Upper lobe of right lung (tissue), 1 donor: ENCODE results near the gene TBC1D2B. TPM values are rescaled to one million over a fixed set of nuclear protein-coding genes. Genes with fewer than 3 reads are reported as not detected.
A peak's percentile ranks its signal among the peaks of the same experiment; 100 is the strongest.

Source experiments
- ATAC-seq: fragments of 200-7000 bp; cut with Tn5 transposase; one replicate; pipeline ENCODE4 v1.9.1; 2020; ENCODE audit warnings: mild to moderate bottlenecking, moderate library complexity
- DNase-seq: peaks from one replicate; pipeline ENCODE4 v3.0.0-alpha.2; 2020
- H3K27ac ChIP-seq: fragments of 200-600 bp; one replicate; pipeline ENCODE4 v1.8.0; 2022
- H3K27me3 ChIP-seq: fragments of 200-600 bp; one replicate; pipeline ENCODE4 v1.8.0; 2022; ENCODE audit warnings: mild to moderate bottlenecking
- H3K36me3 ChIP-seq: fragments of 200-600 bp; one replicate; pipeline ENCODE4 v1.8.0; 2022
- H3K4me1 ChIP-seq: fragments of 200-600 bp; one replicate; pipeline ENCODE4 v1.8.0; 2022
- H3K4me3 ChIP-seq: fragments of 200-600 bp; one replicate; pipeline ENCODE4 v1.8.0; 2022; ENCODE audit warnings: mild to moderate bottlenecking
- H3K9me3 ChIP-seq: fragments of 200-600 bp; one replicate; pipeline ENCODE4 v1.8.0; 2022
- CTCF ChIP-seq: fragments of 200-600 bp; IDR thresholded peaks from one replicate; pipeline ENCODE4 v1.8.0; 2022; ENCODE audit warnings: antibody characterized with exemption
- intact Hi-C: fragments of 100-400 bp; cut with DNase I; formaldehyde crosslinking; loops from one replicate; pipeline ENCODE4 v1.11.0; 2022
- total RNA-seq: library from RNA; stranded (reverse); fragmentation: NEBNext Ultra II Directional; extraction: Animal tissue kit (Norgen Biotek cat#: 25700); gene quantifications from one replicate; pipeline ENCODE4 v1.2.1, GENCODE V29; 2021
- donor health status: DM: no; HTN: yes; CAD: no; lungs with severe emphysema.

The TBC1D2B gene
- total RNA-seq, 1 donor from 2014 or later: 88.7 TPM

- H3K36me3 ChIP-seq: no peaks in the 10 kb centered on the region
- TF ChIP-seq CTCF: no peak
- peaks cover 20% of the 10 kb centered on the region for H3K4me1 ChIP-seq
- H3K4me3 ChIP-seq: no peak overlapping the region
- H3K9me3 ChIP-seq: no peaks in the 10 kb centered on the region
- no peak for ATAC-seq
- intact Hi-C loops: no loop called here
- H3K27me3 ChIP-seq: no peaks in the 10 kb centered on the region
- no peak overlapping the region for H3K27ac ChIP-seq
- no peak for DNase-seq
These were observed 24.7 kb upstream of the TBC1D2B start for GRCh38 chr15:78102211-78102610.

GRCh38 chr15:78101423-78102105 is 24.1 kb upstream of the TBC1D2B start:
- intact Hi-C loops: no loop called here

GRCh38 chr15:78100886-78101285 is 23.4 kb upstream of the TBC1D2B start:
- peaks cover 20% of the 10 kb centered on the region for H3K4me1 ChIP-seq
- TF ChIP-seq CTCF: no peak
- no peaks in the 10 kb centered on the region for H3K9me3 ChIP-seq
- ATAC-seq (no peak), DNase-seq (peak; percentile 42)
- no peak overlapping the region for H3K4me3 ChIP-seq
- no peaks in the 10 kb centered on the region for H3K36me3 ChIP-seq
- H3K27me3 ChIP-seq: no peaks in the 10 kb centered on the region
- no peak overlapping the region for H3K27ac ChIP-seq
- intact Hi-C loops: no loop called here

More at GRCh38 chr15:78101423-78102105, 24.1 kb upstream of the TBC1D2B start:
- ATAC-seq: no peak
- Histone ChIP-seq H3K9me3 (no peaks in the 10 kb centered on the region), H3K27me3 (no peaks in the 10 kb centered on the region), H3K36me3 (no peaks in the 10 kb centered on the region), H3K4me3 (no peak overlapping the region), H3K27ac (no peak overlapping the region), H3K4me1 (peaks cover 20% of the 10 kb centered on the region)
- no peak for TF ChIP-seq CTCF
- peak; percentile 40 for DNase-seq

- no peaks in the 10 kb centered on the region for H3K27me3 ChIP-seq
- no peaks in the 10 kb centered on the region for H3K36me3 ChIP-seq
- H3K27ac ChIP-seq: no peak overlapping the region
- TF ChIP-seq CTCF: no peak
- H3K4me3 ChIP-seq: no peak overlapping the region
- ATAC-seq: no peak
- DNase-seq: peak; percentile 51
- intact Hi-C loops: no loop called here
- no peaks in the 10 kb centered on the region for H3K9me3 ChIP-seq
- peaks cover 9% of the 10 kb centered on the region for H3K4me1 ChIP-seq
These were observed 20.7 kb upstream of the TBC1D2B start for GRCh38 chr15:78098131-78098755.

GRCh38 chr15:78097667-78098066 is 20.2 kb upstream of the TBC1D2B start:
- no peak for TF ChIP-seq CTCF
- Histone ChIP-seq H3K4me1 (peaks cover 9% of the 10 kb centered on the region), H3K36me3 (no peaks in the 10 kb centered on the region), H3K27me3 (no peaks in the 10 kb centered on the region), H3K4me3 (no peak overlapping the region), H3K9me3 (no peaks in the 10 kb centered on the region), H3K27ac (no peak overlapping the region)
- peak; percentile 40 for DNase-seq
- no peak for ATAC-seq
- intact Hi-C loops: no loop called here
